Lower leg skin (tissue), 3 donors: ENCODE results near the gene KBTBD13.

Experiments
- POLR2A ChIP-seq, 2 donors: fragments of 450-650 bp; IDR thresholded peaks; one replicate each; pipeline ENCODE4 v1.6.1; 2016 to 2017; ENCODE audit warnings: antibody characterized with exemption in 2 of 2, mild to moderate bottlenecking in 1 of 2, moderate library complexity in 1 of 2
- TF ChIP-seq, protein P1 (sequence below), 3 donors: fragments of 450-650 bp; IDR thresholded peaks; one replicate each; pipeline ENCODE4 v1.5.1; 2016; ENCODE audit warnings: antibody characterized with exemption in 3 of 3, mild to moderate bottlenecking in 3 of 3, moderate library complexity in 2 of 3

GRCh38 chr15:65095011-65095746, 18.6 kb downstream of the KBTBD13 start:
- TF ChIP-seq, protein P1, sequence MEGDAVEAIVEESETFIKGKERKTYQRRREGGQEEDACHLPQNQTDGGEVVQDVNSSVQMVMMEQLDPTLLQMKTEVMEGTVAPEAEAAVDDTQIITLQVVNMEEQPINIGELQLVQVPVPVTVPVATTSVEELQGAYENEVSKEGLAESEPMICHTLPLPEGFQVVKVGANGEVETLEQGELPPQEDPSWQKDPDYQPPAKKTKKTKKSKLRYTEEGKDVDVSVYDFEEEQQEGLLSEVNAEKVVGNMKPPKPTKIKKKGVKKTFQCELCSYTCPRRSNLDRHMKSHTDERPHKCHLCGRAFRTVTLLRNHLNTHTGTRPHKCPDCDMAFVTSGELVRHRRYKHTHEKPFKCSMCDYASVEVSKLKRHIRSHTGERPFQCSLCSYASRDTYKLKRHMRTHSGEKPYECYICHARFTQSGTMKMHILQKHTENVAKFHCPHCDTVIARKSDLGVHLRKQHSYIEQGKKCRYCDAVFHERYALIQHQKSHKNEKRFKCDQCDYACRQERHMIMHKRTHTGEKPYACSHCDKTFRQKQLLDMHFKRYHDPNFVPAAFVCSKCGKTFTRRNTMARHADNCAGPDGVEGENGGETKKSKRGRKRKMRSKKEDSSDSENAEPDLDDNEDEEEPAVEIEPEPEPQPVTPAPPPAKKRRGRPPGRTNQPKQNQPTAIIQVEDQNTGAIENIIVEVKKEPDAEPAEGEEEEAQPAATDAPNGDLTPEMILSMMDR (IDR thresholded peaks at IDR 0.05) = no peak
- no peak for TF ChIP-seq POLR2A (IDR thresholded peaks at IDR 0.05)
